Endothelial cell of umbilical vein (primary cell): Measurements from ENCODE around the gene DNAJC27.

Source experiments
- CTCF ChIP-seq, 2 donors: IDR thresholded peaks; 1 replicate in 1 of 2; 2 replicates in 1 of 2; pipeline ENCODE4 v1.5.1; 2011; ENCODE audit warnings: low read length in 2 of 2, mild to moderate bottlenecking in 2 of 2, moderate library complexity in 2 of 2, control low read depth in 1 of 2, inconsistent platforms in 1 of 2, low read depth in 1 of 2; ENCODE audit not compliant: insufficient read depth in 1 of 2; ENCODE audit errors: extremely low read depth in 1 of 2
- EZH2 ChIP-seq: IDR thresholded peaks from 2 replicates; pipeline ENCODE4 v1.6.1; 2012; ENCODE audit warnings: borderline replicate concordance, low read depth, mild to moderate bottlenecking, moderate library complexity, low read length, inconsistent platforms; ENCODE audit not compliant: severe bottlenecking
- FOS ChIP-seq: IDR thresholded peaks from 2 replicates; pipeline ENCODE4 v1.6.1; 2011; ENCODE audit warnings: mild to moderate bottlenecking, low read length, moderate library complexity, borderline replicate concordance; ENCODE audit not compliant: insufficient read depth
- GATA2 ChIP-seq: IDR thresholded peaks from 2 replicates; pipeline ENCODE4 v1.7.0; 2011; ENCODE audit warnings: low read depth, mild to moderate bottlenecking, moderate library complexity, mixed read lengths, low read length; ENCODE audit not compliant: insufficient read length, insufficient read depth
- JUN ChIP-seq: IDR thresholded peaks from 2 replicates; pipeline ENCODE4 v1.6.1; 2011; ENCODE audit warnings: borderline replicate concordance, low read depth; ENCODE audit not compliant: insufficient read length, insufficient read depth
- MAX ChIP-seq: IDR thresholded peaks from 2 replicates; pipeline ENCODE4 v1.6.1; 2011; ENCODE audit not compliant: insufficient read depth, insufficient read length
- MYC ChIP-seq: IDR thresholded peaks from one replicate; pipeline ENCODE4 v1.6.1; 2011; ENCODE audit warnings: mild to moderate bottlenecking, low read depth, low read length
- POLR2A ChIP-seq: IDR thresholded peaks from 2 replicates; pipeline ENCODE4 v1.6.1; 2012; ENCODE audit warnings: low read depth, mild to moderate bottlenecking, control low read depth, low read length
- POLR2AphosphoS5 ChIP-seq: IDR thresholded peaks from 2 replicates; pipeline ENCODE4 v1.6.1; 2012; ENCODE audit warnings: low read depth, mild to moderate bottlenecking, control low read depth, low read length, moderate library complexity; ENCODE audit not compliant: insufficient read depth

- TF ChIP-seq CTCF (IDR thresholded peaks at IDR 0.05; ENCODE audit: extremely low read depth in 1 of 2, insufficient read depth in 1 of 2, low read depth in 1 of 2, low read length in 2 of 2) (no peak), POLR2A (no peak), POLR2AphosphoS5 (no peak), MAX (no peak), JUN (no peak), EZH2 (no peak), MYC (no peak), FOS (no peak), GATA2 (no peak)
Measured at GRCh38 chr2:24932715-24933114, 39.0 kb downstream of the DNAJC27 start.
